Measurements from ENCODE around the gene SAG. TPM values are rescaled to one million over a fixed set of nuclear protein-coding genes. Genes with fewer than 3 reads are reported as not detected.

The SAG gene
- total RNA-seq, 2 experiments from 2014 or later: 0.32 TPM; not detected in 1

- H3K27ac ChIP-seq (ENCODE audit: low read depth, low read length, poor library complexity, severe bottlenecking): no peak overlapping the region
- POLR2A ChIA-PET: no interaction called here
- H2AFZ ChIP-seq (ENCODE audit: low read length): no peak overlapping the region
- intact Hi-C loops (cut with micrococcal nuclease; ENCODE audit: unreplicated experiment): no loop called here
- TF ChIP-seq CTCF (conservative IDR thresholded peaks at IDR 0.05; ENCODE audit: low read length): peak; percentile 54
- no peak for TF ChIP-seq EZH2phosphoT487 (IDR thresholded peaks at IDR 0.05; ENCODE audit: borderline replicate concordance, low read depth, low read length)
- no TSS peak for BruUV-seq (replicated peaks)
- H3K9me2 ChIP-seq (ENCODE audit: insufficient read depth, low read length): no peaks in the 10 kb centered on the region
- no peaks in the 10 kb centered on the region for H3K4me1 ChIP-seq (ENCODE audit: insufficient read depth, low read length, poor library complexity, severe bottlenecking)
- no peaks in the 10 kb centered on the region for H3K36me3 ChIP-seq (ENCODE audit: insufficient read depth, low read length)
- H4K20me1 ChIP-seq (ENCODE audit: insufficient read depth, low read length): no peaks in the 10 kb centered on the region
- no peak overlapping the region for H3K4me2 ChIP-seq (ENCODE audit: low read length)
- CTCF ChIA-PET (ENCODE audit: unreplicated experiment): no interaction called here
- no peaks in the 10 kb centered on the region for H3K79me2 ChIP-seq (ENCODE audit: insufficient read depth, low read depth, low read length)
- DNase-seq (ENCODE audit: low spot score): peak; percentile 23
- no peaks in the 10 kb centered on the region for H3K9me3 ChIP-seq (ENCODE audit: low read length)
- H3K4me3 ChIP-seq (ENCODE audit: low read depth, low read length, poor library complexity, severe bottlenecking): no peak overlapping the region
Measured at GRCh38 chr2:233323851-233324250, 16.2 kb downstream of the SAG start.

- H3K9me3 ChIP-seq (ENCODE audit: low read length): no peaks in the 10 kb centered on the region
- intact Hi-C loops (cut with micrococcal nuclease; ENCODE audit: unreplicated experiment): no loop called here
- ChIA-PET POLR2A (interaction anchor here (0.6 kb wide), 1 partner anchor 90 kb away, joined by 6 read pairs; no protein-coding TSS in a partner anchor), CTCF (ENCODE audit: unreplicated experiment) (interaction anchor here (0.6 kb wide), 1 partner anchor 19 kb away, joined by 3 read pairs; no protein-coding TSS in a partner anchor)
- H3K4me2 ChIP-seq (ENCODE audit: low read length): no peak overlapping the region
- TF ChIP-seq CTCF (conservative IDR thresholded peaks at IDR 0.05; ENCODE audit: low read length) (no peak), EZH2phosphoT487 (IDR thresholded peaks at IDR 0.05; ENCODE audit: borderline replicate concordance, low read depth, low read length) (no peak)
- no peaks in the 10 kb centered on the region for H3K9me2 ChIP-seq (ENCODE audit: insufficient read depth, low read length)
- no peak for DNase-seq (ENCODE audit: low spot score)
- BruUV-seq (replicated peaks): no TSS peak
- H3K27ac ChIP-seq (ENCODE audit: low read depth, low read length, poor library complexity, severe bottlenecking): no peak overlapping the region
- no peak overlapping the region for H3K4me3 ChIP-seq (ENCODE audit: low read depth, low read length, poor library complexity, severe bottlenecking)
- H2AFZ ChIP-seq (ENCODE audit: low read length): no peak overlapping the region
- no peaks in the 10 kb centered on the region for H3K79me2 ChIP-seq (ENCODE audit: insufficient read depth, low read depth, low read length)
- no peaks in the 10 kb centered on the region for H3K4me1 ChIP-seq (ENCODE audit: insufficient read depth, low read length, poor library complexity, severe bottlenecking)
- H3K36me3 ChIP-seq (ENCODE audit: insufficient read depth, low read length): no peaks in the 10 kb centered on the region
- H4K20me1 ChIP-seq (ENCODE audit: insufficient read depth, low read length): no peaks in the 10 kb centered on the region
Measured at GRCh38 chr2:233325256-233325655, 17.6 kb downstream of the SAG start.

DNA sequence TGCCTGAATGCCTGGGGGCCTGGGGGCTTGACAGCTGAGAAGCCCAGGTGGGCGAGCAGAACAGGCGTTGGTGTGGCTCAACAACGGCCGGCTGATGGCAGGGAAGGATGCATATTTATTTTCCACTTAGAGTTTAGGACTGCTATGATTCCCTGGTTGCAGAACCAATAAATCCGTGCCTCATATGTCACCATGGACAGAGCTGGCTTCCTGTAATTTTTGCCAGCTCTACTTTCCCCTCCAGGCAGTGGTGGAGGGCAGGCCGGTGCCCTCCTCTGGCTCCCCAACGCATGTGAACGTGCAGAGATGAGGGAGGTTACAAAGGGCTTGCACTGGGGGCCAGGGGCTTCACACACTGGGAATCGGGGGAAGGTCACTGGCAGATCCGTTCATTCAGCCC, 18.2 kb downstream of the SAG start:
- CTCF ChIA-PET (ENCODE audit: unreplicated experiment): interaction anchor here (0.6 kb wide), 1 partner anchor 19 kb away, joined by 3 read pairs; no protein-coding TSS in a partner anchor

More for the DNA sequence above, 18.2 kb downstream of the SAG start:
- H3K4me1 ChIP-seq (ENCODE audit: insufficient read depth, low read length, poor library complexity, severe bottlenecking): no peaks in the 10 kb centered on the region
- BruUV-seq (replicated peaks): no TSS peak
- no peaks in the 10 kb centered on the region for H3K9me3 ChIP-seq (ENCODE audit: low read length)
- no peak overlapping the region for H3K4me3 ChIP-seq (ENCODE audit: low read depth, low read length, poor library complexity, severe bottlenecking)
- no peaks in the 10 kb centered on the region for H3K9me2 ChIP-seq (ENCODE audit: insufficient read depth, low read length)
- no peaks in the 10 kb centered on the region for H3K36me3 ChIP-seq (ENCODE audit: insufficient read depth, low read length)
- POLR2A ChIA-PET: interaction anchor here (0.6 to 0.7 kb wide), 4 partner anchors 18 to 277 kb away, joined by 3 to 6 read pairs (median 4); no protein-coding TSS in a partner anchor
- no peak overlapping the region for H3K27ac ChIP-seq (ENCODE audit: low read depth, low read length, poor library complexity, severe bottlenecking)
- no peak overlapping the region for H3K4me2 ChIP-seq (ENCODE audit: low read length)
- no peak for TF ChIP-seq EZH2phosphoT487 (IDR thresholded peaks at IDR 0.05; ENCODE audit: borderline replicate concordance, low read depth, low read length)
- TF ChIP-seq CTCF (conservative IDR thresholded peaks at IDR 0.05; ENCODE audit: low read length): no peak
- H2AFZ ChIP-seq (ENCODE audit: low read length): no peak overlapping the region
- no peaks in the 10 kb centered on the region for H3K79me2 ChIP-seq (ENCODE audit: insufficient read depth, low read depth, low read length)
- no peaks in the 10 kb centered on the region for H4K20me1 ChIP-seq (ENCODE audit: insufficient read depth, low read length)
- no peak for DNase-seq (ENCODE audit: low spot score)
- intact Hi-C loops (cut with micrococcal nuclease; ENCODE audit: unreplicated experiment): no loop called here

Data from OCI-LY7 (cell line).